Measurements from ENCODE around the gene SFMBT2.

- TF ChIP-seq ZNF274 (IDR thresholded peaks at IDR 0.05; ENCODE audit: low read depth, low read length): no peak
- no peak for TF ChIP-seq YY1 (IDR thresholded peaks at IDR 0.05; ENCODE audit: insufficient read depth, insufficient read length)
These were observed 49.2 kb upstream of the SFMBT2 start for GRCh38 chr10:7460006-7460405.

All from NT2/D1 (cell line).